HG02642 (cell line): Measurements from ENCODE around the gene RPS6KB1.
A peak's percentile ranks its signal among the peaks of the same experiment; 100 is the strongest.
"Not testable (repeated sequence)": the region's sequence is repeated elsewhere in the genome, so short reads cannot be mapped to it uniquely, and the experiment has no call there.

ENCODE experiments used
- ATAC-seq: cut with Tn5 transposase; IDR thresholded peaks from one replicate; pipeline ENCODE4 v1.9.1; 2021; ENCODE audit warnings: mild to moderate bottlenecking; ENCODE audit not compliant: unreplicated experiment, poor library complexity

Gene RPS6KB1

DNA sequence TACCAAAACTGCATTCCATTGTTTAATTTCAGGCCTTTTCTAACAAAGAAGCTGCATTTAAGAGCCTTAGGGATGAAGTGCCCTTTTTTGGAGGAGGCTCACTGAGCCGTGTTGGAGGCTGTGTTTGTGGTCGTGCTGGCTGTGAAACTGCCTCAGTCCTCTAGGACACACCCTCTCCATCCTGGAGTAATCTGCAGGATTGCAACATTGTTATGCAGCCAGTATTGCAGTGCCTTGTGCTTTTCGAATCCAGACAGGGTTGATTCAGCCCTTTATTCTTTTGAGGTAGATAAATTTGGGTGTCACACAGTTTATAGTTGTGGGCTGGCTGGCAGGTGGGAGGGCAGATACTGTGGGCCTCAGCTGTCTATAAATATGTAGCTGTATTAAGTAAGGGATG is 37.8 kb downstream of the RPS6KB1 start:
- not testable (repeated sequence) for ATAC-seq

DNA sequence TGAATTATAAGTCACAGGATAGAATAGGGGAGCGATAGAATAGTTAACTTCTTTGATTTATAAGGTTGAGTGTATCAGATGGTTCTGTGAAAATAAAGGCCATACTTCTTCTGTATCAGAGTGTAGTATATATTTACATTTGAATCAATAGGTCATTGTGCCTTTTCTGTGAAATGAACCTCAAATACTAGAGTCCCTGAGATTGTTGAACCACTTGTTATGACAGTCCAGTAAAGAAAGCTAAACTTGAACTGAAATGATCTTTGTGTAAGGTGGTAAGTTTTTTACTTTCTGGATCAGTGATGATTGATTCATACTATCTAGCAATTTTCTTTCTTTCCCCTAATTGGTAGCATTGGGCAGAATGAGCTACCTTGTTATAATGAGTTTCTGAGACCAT is 40.4 kb downstream of the RPS6KB1 start:
- ATAC-seq, result not testable (repeated sequence)

DNA sequence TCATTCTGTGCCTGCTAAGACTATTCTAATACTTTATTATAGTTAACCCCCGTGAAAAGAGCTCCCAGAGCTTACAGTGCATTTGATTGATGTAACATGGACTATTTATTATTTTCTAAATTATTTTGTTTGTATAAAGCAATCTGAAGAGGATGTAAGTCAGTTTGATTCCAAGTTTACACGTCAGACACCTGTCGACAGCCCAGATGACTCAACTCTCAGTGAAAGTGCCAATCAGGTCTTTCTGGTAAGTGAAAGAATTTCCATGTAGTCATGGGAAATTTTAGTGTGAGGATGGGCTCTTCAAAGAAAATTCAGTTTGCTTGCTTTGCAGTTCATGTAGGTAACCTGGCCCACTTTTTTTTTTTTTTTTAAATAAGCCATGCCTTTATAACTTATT is 47.8 kb downstream of the RPS6KB1 start:
- ATAC-seq, result not testable (repeated sequence)

DNA sequence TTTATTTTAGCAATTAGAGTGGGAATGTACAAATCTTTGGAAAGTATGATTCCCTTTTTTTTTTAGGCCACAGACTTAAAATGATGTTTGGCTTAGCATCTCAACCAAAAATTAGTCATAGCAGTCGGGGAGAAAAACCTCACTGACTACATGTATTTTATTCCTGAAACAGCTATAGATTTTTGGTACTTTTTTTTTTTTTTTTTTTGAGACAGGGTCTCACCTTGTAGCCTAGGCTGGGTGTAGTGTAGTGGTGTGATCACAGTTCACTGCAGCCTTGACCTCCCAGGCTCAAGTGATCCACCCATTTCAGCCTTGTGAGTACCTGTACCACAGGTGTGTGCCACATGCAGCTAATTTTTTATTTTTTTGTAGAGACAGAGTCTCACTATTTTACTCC is 48.2 kb downstream of the RPS6KB1 start:
- no peak for ATAC-seq

DNA sequence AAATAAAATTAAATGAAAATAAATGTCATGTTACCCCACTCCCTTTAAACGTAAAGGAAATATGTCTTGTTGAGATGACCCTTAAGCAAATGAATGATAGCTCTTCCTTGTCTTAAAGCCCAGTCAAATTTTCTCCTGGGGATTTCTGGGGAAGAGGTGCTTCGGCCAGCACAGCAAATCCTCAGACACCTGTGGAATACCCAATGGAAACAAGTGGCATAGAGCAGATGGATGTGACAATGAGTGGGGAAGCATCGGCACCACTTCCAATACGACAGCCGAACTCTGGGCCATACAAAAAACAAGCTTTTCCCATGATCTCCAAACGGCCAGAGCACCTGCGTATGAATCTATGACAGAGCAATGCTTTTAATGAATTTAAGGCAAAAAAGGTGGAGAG is 53.5 kb downstream of the RPS6KB1 start:
- not testable (repeated sequence) for ATAC-seq

DNA sequence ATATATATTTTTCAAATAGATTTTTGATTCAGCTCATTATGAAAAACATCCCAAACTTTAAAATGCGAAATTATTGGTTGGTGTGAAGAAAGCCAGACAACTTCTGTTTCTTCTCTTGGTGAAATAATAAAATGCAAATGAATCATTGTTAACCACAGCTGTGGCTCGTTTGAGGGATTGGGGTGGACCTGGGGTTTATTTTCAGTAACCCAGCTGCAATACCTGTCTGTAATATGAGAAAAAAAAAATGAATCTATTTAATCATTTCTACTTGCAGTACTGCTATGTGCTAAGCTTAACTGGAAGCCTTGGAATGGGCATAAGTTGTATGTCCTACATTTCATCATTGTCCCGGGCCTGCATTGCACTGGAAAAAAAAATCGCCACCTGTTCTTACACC is 54.4 kb downstream of the RPS6KB1 start:
- not testable (repeated sequence) for ATAC-seq

DNA sequence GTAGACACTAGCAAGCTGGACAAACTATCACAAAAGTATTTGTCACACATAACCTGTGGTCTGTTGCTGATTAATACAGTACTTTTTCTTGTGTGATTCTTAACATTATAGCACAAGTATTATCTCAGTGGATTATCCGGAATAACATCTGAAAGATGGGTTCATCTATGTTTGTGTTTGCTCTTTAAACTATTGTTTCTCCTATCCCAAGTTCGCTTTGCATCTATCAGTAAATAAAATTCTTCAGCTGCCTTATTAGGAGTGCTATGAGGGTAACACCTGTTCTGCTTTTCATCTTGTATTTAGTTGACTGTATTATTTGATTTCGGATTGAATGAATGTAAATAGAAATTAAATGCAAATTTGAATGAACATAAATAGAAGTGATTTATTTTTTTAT is 57.1 kb downstream of the RPS6KB1 start:
- no peak for ATAC-seq

DNA sequence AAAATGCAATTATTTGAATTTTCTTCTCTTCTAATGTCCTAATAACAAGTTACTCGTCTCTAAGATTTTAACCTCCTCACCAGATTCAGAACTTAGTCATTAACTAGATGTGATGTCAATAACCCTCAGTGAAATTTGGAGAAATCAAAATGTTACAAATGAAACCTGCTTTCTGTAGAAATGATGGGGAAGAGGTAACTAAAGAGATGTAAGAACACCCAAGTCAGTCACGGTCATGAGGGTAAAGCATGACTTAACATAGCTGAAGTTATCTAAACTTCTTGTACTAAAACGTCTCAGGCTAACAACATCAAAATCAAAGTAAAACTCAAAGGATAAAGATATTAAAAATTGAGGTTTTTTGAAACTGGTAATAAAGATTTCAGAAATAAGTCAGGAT is 61.9 kb downstream of the RPS6KB1 start:
- no peak for ATAC-seq

DNA sequence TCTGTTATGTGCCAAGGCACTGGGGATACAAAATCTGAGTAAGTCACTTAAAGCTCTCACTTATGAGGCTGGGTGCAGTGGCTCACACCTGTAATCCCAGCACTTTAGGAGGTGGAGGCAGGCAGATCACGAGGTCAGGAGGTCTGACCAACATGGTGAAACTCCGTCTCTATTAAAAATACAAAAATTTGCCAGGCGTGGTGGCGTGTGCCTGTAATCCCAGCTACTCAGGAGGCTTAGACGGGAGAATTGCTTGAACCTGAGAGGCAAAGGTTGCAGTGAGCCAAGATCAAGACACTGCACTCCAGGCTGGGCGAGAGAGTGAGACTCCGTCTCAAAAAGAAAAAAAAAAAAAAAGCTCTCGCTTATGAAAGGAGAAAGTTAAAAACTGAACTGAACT is 66.7 kb downstream of the RPS6KB1 start:
- ATAC-seq, result not testable (repeated sequence)

DNA sequence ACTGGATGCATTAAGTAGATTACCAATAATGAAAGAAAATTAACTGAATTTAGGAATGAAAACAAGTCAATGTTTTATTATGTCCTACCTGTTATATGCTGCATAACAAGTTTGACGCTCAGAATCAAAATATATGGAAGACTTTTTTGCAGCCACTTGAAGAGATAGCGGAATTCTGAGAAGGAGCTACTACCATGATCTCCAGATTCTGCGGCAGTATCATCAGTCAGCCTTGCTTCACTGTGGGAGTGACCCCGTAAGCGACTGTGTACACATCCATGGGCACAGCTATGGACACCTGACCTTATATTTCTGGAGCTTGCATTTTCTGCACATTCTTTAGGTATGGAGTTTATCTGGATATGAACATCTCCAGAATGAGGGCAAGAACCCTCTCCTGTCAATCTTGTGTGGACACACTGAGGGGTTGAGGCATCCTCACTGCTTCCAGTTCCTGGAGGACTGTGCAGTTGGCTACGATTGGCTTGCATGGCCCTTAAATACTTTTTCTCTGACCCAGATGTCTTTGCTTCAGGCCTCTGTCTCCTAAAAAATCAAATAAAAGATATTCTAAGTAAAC is 69.9 kb downstream of the RPS6KB1 start:
- ATAC-seq, result no peak

DNA sequence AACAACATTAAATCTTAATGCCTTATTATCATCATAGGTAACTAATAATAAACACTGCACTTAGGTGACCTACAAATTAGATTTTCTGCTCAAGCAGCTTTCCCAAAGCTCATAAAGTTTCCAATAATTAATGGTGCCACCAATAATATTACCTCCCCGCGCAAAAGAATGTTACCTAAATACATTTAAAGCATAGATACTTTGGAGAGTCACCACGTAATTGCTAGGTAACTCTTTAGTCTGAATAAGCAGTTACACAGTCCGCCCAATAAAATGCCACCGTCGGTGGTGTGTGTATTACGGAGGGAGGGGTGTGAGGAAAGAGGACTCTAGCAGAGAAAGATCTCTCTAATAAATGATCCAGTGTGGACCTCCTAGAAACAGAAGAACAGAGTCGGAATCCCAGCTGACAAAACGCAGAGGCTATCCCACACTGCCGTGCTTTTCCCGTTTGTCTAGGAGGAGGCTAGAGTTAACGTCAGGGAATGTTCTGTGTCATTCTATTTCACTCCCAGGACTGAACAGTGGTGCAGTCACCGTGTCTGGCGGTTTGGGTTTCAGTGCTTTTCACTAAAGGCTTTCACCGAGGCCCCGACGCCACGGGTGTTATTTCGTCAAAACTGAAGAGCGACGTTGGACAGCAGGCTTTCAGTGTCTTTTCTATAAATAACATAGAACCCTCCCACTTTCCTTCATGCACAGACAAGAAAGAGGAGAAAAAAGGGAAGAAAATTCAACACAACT is 71.0 kb downstream of the RPS6KB1 start:
- ATAC-seq, result peak; percentile 35

DNA sequence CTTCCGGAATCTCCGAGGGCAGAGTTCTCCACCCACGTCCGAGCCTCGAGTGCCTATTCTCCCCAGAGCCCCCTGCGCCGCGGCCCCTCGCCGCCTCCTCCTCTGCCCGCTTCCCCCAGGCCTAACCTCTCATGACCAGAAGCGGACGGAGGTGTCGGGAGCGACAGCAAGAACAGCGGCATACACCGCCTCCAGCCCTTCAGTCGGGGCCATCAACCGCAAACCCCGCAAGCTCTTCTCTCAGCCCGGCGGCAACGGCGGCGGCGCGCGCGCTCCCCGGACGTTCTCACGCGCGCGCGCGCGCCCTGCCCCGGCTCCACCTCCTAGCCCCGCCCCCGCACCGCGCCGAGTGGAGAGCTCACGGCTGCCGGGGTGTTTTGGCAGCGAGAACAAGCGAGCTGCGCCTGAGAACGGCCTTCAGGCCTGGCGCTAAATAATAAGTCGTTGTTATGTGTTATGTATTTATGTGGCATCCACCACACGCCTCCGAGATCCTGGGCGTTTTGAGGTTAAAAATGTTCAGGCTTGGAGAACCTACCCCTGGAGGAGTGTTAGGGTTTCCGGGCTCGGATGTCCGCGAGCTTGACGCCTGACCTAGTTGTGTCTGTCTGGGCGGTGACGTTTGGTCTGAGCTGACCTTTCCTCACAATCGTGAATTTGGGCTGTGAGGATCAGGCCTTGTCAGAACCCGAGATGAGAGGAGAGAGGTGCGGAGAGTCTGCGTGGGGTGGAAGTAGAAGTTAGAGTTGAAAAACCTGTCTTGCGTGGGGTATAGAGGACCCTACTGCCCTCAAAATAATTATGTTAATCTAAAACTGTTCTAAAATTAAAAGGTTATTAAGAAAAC is 71.8 kb downstream of the RPS6KB1 start, which contains the start of gene RNFT1:
Gene RNFT1, minus strand, starts transcription at position 259 of the 847 bp plus-strand sequence. Its CDS starts 77 bp downstream, at position 182.
- ATAC-seq, result peak; percentile 79

DNA sequence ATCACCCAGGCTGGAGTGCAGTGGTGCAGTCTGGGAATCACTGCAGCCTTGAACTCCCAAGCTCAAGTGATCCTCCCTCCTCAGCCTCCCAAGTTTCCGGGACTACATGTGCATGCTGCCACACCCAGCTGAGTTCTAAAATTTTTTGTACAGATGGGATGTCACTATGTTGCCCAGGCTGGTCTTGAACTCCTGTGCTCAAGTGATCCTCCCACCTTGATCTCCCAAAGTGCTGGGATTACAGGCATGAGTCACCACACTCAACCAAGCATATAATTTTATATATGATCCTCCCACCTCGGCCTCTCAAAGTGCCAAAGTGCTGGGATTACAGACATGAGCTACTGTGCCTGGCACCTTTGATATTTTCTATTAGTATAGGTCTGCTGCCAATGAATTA is 78.8 kb downstream of the RPS6KB1 start:
- ATAC-seq, result not testable (repeated sequence)

DNA sequence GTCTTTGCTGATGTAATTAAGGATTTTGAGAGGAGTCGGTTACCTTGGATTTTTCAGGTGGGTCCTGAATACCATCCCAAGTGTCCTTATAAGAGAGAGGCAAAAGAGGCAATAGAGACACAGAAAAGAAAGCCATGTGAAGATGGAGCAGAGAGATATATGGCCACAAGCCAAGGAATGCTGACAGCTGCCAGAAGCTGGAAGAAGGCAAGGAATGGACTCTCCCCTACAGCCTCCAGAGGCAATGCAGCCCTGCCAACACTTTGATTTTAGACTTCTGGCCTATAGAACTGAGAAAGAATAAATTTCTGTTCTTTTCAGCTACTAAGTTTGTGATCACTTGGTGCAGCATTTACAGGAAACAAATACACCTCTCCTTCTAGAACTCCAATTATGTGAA is 79.9 kb downstream of the RPS6KB1 start:
- no peak for ATAC-seq

DNA sequence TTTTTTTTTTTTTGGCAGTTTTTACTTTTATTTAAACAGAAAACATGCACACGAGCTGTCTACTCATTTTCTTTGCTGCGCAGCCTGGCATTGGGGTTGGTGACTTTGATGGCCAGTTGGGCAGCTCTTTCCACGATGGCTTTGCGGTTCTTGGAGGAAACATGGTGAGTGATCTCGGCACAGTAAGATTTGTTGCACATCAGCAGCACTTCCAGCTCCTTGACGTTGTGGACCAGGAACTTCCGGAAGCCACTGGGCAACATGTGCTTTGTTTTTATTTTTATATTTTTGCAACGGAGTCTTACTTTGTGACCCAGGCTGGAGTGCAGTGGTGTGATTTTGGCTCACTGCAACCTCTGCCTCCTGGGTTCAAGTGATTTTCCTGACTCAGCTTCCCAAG is 80.6 kb downstream of the RPS6KB1 start:
- ATAC-seq, result not testable (repeated sequence)

DNA sequence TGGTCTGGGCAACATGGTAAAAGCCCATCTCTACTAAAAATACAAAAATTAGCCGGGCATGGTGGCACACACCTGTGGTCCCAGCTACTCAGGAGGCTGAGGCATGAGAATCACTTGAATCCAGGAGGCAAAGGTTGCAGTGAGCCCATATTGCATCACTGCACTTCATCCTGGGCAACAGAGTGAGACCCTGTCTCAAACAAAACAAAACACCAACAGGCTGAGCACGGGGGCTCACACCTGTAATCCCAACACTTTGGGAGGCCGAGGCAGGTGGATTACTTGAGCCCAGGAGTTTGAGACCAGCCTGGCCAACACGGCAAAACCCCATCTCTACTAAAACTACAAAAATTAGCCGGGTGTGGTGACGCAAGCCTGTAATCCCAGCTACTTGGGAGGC is 82.2 kb downstream of the RPS6KB1 start:
- ATAC-seq, result not testable (repeated sequence)

DNA sequence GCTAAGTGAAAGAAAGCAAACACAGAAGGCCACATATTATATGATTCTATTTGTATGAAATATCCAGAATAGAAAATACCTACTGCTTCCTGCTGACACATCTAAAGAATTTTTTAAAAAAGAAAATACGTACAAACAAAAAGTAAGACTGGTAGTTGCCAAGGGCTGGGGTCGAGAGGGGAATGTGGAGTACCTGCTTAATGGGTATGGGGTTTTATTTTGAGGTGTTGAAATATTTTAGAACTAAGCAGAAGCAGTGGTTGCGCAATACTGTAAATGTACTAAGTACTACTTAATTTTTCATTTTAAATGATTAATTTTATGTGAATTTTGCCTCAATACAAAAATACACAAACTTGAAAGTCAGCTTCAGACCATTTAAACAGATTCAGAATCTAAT is 103.7 kb downstream of the RPS6KB1 start:
- not testable (repeated sequence) for ATAC-seq
